ENCODE results near the gene CCDC136.

The CCDC136 gene

GRCh38 chr7:128860158-128861073, 68.6 kb downstream of the CCDC136 start:
- TF ChIP-seq, protein P1, sequence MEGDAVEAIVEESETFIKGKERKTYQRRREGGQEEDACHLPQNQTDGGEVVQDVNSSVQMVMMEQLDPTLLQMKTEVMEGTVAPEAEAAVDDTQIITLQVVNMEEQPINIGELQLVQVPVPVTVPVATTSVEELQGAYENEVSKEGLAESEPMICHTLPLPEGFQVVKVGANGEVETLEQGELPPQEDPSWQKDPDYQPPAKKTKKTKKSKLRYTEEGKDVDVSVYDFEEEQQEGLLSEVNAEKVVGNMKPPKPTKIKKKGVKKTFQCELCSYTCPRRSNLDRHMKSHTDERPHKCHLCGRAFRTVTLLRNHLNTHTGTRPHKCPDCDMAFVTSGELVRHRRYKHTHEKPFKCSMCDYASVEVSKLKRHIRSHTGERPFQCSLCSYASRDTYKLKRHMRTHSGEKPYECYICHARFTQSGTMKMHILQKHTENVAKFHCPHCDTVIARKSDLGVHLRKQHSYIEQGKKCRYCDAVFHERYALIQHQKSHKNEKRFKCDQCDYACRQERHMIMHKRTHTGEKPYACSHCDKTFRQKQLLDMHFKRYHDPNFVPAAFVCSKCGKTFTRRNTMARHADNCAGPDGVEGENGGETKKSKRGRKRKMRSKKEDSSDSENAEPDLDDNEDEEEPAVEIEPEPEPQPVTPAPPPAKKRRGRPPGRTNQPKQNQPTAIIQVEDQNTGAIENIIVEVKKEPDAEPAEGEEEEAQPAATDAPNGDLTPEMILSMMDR (conservative IDR thresholded peaks at IDR 0.05; ENCODE audit: control insufficient read depth, insufficient read depth, low read depth, low read length) = peak; percentile 26
- peak; percentile 84 for DNase-seq (ENCODE audit: low read depth)
- no peak overlapping the region for H3K4me3 ChIP-seq (ENCODE audit: control insufficient read depth, low read depth, low read length)

- TF ChIP-seq, protein P1 (conservative IDR thresholded peaks at IDR 0.05; ENCODE audit: control insufficient read depth, insufficient read depth, low read depth, low read length) = no peak
- DNase-seq (ENCODE audit: low read depth) = no peak
- peak overlapping the region; percentile 96 for H3K4me3 ChIP-seq (ENCODE audit: control insufficient read depth, low read depth, low read length)
Observed at GRCh38 chr7:128861957-128862570, 70.3 kb downstream of the CCDC136 start.

GRCh38 chr7:128862571-128863432, 71.0 kb downstream of the CCDC136 start, which contains the start of gene ATP6V1F:
TSS of gene ATP6V1F (plus strand) at chr7:128862856. CDS start at chr7:128862905, 49 bp downstream.
- TF ChIP-seq, protein P1 (conservative IDR thresholded peaks at IDR 0.05; ENCODE audit: control insufficient read depth, insufficient read depth, low read depth, low read length) = no peak
- DNase-seq (ENCODE audit: low read depth) = peak; percentile 96
- H3K4me3 ChIP-seq (ENCODE audit: control insufficient read depth, low read depth, low read length) = peak within 1 kb of the TSS; percentile 96

- peak; percentile 76 for DNase-seq (ENCODE audit: low read depth)
Observed at GRCh38 chr7:128863433-128863989, 71.7 kb downstream of the CCDC136 start.

DNA sequence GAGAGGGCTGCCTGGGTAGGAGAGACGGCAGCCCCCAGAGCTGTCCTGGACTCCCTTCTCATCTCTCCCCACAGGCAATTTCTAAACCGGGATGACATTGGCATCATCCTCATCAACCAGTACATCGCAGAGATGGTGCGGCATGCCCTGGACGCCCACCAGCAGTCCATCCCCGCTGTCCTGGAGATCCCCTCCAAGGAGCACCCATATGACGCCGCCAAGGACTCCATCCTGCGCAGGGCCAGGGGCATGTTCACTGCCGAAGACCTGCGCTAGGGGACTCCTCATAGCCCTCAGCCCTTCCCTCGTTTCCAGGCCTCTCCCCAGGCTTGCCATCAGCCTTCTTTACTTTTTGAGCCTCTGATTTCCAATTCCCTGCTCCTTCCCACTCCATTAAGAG, 73.5 kb downstream of the CCDC136 start:
- DNase-seq (ENCODE audit: low read depth) = no peak
- TF ChIP-seq, protein P1 (conservative IDR thresholded peaks at IDR 0.05; ENCODE audit: control insufficient read depth, insufficient read depth, low read depth, low read length) = no peak
- H3K4me3 ChIP-seq (ENCODE audit: control insufficient read depth, low read depth, low read length) = no peak overlapping the region

More at GRCh38 chr7:128863433-128863989, 71.7 kb downstream of the CCDC136 start:
- TF ChIP-seq, protein P1 (conservative IDR thresholded peaks at IDR 0.05; ENCODE audit: control insufficient read depth, insufficient read depth, low read depth, low read length) = peak; percentile 61
- H3K4me3 ChIP-seq (ENCODE audit: control insufficient read depth, low read depth, low read length) = peak overlapping the region; percentile 96

Data from fibroblast of mammary gland (primary cell).